Measurements from ENCODE around the gene ARL10. TPM values are rescaled to one million over a fixed set of nuclear protein-coding genes. Genes with fewer than 3 reads are reported as not detected.

ARL10 gene
- total RNA-seq, 4 donors from 2014 or later, result 1.1 to 4.9 (median 2.6) TPM

DNA sequence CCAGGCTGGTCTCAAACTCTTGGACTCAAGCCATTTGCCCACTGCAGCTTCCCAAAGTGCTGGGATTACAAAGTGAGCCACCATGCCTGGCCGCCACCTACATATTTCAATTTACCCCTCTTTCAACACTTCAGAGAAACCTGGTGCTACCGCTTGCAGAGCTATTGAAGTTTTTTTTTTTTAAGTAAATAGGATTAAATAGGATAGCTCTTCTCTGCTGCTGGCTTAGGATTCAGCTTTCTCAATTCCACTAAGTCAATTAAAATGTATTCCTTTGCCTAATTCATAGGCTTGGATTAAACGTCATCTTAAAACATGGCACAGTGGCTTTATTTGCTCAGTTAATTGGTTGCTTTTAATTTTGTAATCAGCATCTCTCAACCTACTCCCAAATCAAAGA, 44.7 kb upstream of the ARL10 start:
- TF ChIP-seq EP300 (IDR thresholded peaks at IDR 0.05; ENCODE audit: low read depth) (no peak), POLR2A (IDR thresholded peaks at IDR 0.05) (no peak), POLR2AphosphoS5 (IDR thresholded peaks at IDR 0.05) (no peak)
- TF ChIP-seq, protein P1, sequence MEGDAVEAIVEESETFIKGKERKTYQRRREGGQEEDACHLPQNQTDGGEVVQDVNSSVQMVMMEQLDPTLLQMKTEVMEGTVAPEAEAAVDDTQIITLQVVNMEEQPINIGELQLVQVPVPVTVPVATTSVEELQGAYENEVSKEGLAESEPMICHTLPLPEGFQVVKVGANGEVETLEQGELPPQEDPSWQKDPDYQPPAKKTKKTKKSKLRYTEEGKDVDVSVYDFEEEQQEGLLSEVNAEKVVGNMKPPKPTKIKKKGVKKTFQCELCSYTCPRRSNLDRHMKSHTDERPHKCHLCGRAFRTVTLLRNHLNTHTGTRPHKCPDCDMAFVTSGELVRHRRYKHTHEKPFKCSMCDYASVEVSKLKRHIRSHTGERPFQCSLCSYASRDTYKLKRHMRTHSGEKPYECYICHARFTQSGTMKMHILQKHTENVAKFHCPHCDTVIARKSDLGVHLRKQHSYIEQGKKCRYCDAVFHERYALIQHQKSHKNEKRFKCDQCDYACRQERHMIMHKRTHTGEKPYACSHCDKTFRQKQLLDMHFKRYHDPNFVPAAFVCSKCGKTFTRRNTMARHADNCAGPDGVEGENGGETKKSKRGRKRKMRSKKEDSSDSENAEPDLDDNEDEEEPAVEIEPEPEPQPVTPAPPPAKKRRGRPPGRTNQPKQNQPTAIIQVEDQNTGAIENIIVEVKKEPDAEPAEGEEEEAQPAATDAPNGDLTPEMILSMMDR (IDR thresholded peaks at IDR 0.05), result no peak
- H3K27ac ChIP-seq, result no peak overlapping the region
- in situ Hi-C loops (cut with MboI; ENCODE audit: low pct_ligation_motif_present in 1 of 4, low pct_unique_long_range_greater_than_20kb in 1 of 4, low sequenced_read_pairs in 3 of 4) (no loop called here), intact Hi-C loops (cut with DNase I; ENCODE audit: low total_unique reads) (no loop called here)
- no peaks in the 10 kb centered on the region for H3K9me3 ChIP-seq
- H3K4me1 ChIP-seq, result no peaks in the 10 kb centered on the region
- H3K4me3 ChIP-seq, result no peak overlapping the region
- H3K27me3 ChIP-seq, result no peaks in the 10 kb centered on the region
- WGBS, 2 donors (ENCODE audit: low coverage in 1 of 2), result 89 to 96% methylated on average over 3 of the region's 3 CpGs
- no peak for DNase-seq
- peaks cover 0 to 24% (median 12%) of the 10 kb centered on the region in 4 donors for H3K36me3 ChIP-seq

DNA sequence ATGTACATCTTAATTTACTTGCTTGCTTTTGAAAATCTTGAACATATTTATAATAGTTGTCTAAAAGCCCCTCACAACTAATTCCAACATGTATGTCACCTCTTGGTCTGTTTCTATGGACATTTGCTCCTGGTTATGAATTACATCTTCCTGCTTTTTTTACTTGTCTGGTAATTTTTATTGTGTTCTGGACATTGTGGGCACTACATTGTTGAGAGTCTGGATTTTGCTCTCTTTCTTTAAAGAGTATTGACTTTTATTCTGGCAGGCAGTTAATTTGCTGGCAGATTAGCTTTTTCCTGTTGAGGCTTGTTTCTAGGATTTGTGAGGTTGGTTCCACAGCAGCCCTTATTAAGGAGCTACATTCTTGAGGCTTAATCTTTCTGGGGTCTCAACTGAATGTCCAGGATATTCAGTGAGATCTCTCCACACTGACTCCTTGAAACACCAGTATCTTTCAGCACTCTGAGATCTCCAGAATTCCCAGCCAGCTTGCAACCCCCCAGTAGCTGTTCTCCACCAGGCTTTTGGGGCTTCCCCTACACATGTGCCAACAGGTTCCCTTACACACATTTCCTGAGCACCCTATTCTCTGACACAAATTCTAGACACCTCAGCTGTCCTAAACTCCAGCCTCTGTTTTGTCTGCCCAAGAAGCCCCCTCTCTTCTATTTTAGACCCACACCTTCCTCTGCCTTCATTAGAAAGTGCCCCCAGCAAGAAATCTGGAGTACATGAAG, 31.1 kb upstream of the ARL10 start:
- Histone ChIP-seq H3K4me1 (no peaks in the 10 kb centered on the region), H3K4me3 (no peak overlapping the region), H3K27ac (no peak overlapping the region), H3K27me3 (no peaks in the 10 kb centered on the region), H3K9me3 (no peaks in the 10 kb centered on the region), H3K36me3 (peaks cover 0 to 12% (median 6%) of the 10 kb centered on the region in 4 donors)
- intact Hi-C loops (cut with DNase I; ENCODE audit: low total_unique reads) (no loop called here), in situ Hi-C loops (cut with MboI; ENCODE audit: low pct_ligation_motif_present in 1 of 4, low pct_unique_long_range_greater_than_20kb in 1 of 4, low sequenced_read_pairs in 3 of 4) (loop anchor here in 1 of 4 donors (25.0 kb wide), 1 partner anchor 597 kb away; no protein-coding TSS in a partner anchor)
- no peak for DNase-seq
- TF ChIP-seq EP300 (IDR thresholded peaks at IDR 0.05; ENCODE audit: low read depth) (no peak), POLR2AphosphoS5 (IDR thresholded peaks at IDR 0.05) (no peak), POLR2A (IDR thresholded peaks at IDR 0.05) (no peak)
- TF ChIP-seq, protein P1 (IDR thresholded peaks at IDR 0.05), result no peak

DNA sequence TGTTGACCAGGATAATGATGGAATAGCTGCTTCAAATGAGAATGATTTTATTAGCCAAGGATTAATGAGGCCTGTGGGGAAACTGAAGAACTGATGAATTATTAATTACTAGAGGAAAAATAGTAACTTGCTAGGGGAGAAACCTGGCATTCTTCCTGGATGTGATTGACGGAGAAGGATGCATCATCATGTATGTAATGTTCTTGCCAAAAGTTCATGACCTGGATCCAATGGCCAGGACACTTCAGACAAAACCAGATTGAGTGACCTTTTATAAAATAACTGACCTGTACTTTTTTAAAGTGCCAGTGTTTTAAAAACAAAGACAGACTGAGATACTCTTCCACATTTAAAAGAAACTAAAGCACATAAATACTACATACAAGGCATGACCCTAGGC, 27.4 kb upstream of the ARL10 start:
- H3K36me3 ChIP-seq, result peaks cover 0 to 12% (median 6%) of the 10 kb centered on the region in 4 donors

DNA sequence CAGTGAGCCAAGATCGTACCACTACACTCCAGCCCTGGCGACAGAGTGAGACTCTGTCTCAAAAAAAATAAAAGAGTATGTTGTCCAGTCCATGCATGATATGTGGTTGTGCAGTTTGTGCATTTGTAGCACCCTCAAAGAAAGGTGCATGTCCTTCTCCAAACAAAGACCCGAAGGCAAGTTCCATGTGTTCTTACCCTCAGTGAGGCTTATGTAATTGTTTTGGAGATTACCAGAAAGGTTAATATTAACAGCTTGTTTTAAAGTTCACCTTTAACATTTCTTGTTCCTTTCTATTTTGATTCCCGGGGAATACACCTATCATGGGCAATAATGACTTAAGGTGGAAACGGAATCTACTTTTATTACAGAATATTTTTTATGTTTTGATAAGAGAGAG, 26.0 kb upstream of the ARL10 start:
- no peak for DNase-seq
- no peak overlapping the region for H3K4me3 ChIP-seq
- WGBS, 2 donors (ENCODE audit: low coverage in 1 of 2), result 85 to 92% methylated on average over 3 to 5 of the region's 5 CpGs
- H3K9me3 ChIP-seq, result no peaks in the 10 kb centered on the region
- intact Hi-C loops (cut with DNase I; ENCODE audit: low total_unique reads) (no loop called here), in situ Hi-C loops (cut with MboI; ENCODE audit: low pct_ligation_motif_present in 1 of 4, low pct_unique_long_range_greater_than_20kb in 1 of 4, low sequenced_read_pairs in 3 of 4) (loop anchor here in 1 of 4 donors (25.0 kb wide), 1 partner anchor 602 kb away; no protein-coding TSS in a partner anchor)
- H3K27ac ChIP-seq, result no peak overlapping the region
- H3K27me3 ChIP-seq, result no peaks in the 10 kb centered on the region
- TF ChIP-seq EP300 (IDR thresholded peaks at IDR 0.05; ENCODE audit: low read depth), result no peak
- TF ChIP-seq POLR2AphosphoS5 (IDR thresholded peaks at IDR 0.05), result no peak
- no peak for TF ChIP-seq POLR2A (IDR thresholded peaks at IDR 0.05)
- TF ChIP-seq, protein P1 (IDR thresholded peaks at IDR 0.05), result no peak
- no peaks in the 10 kb centered on the region for H3K4me1 ChIP-seq
- H3K36me3 ChIP-seq, result peaks cover 0 to 12% (median 6%) of the 10 kb centered on the region in 4 donors

More for the DNA sequence above, 27.4 kb upstream of the ARL10 start:
- intact Hi-C loops (cut with DNase I; ENCODE audit: low total_unique reads) (no loop called here), in situ Hi-C loops (cut with MboI; ENCODE audit: low pct_ligation_motif_present in 1 of 4, low pct_unique_long_range_greater_than_20kb in 1 of 4, low sequenced_read_pairs in 3 of 4) (loop anchor here in 1 of 4 donors (25.0 kb wide), 1 partner anchor 601 kb away; no protein-coding TSS in a partner anchor)
- H3K9me3 ChIP-seq, result no peaks in the 10 kb centered on the region
- no peak overlapping the region for H3K27ac ChIP-seq
- no peak for TF ChIP-seq POLR2AphosphoS5 (IDR thresholded peaks at IDR 0.05)
- TF ChIP-seq POLR2A (IDR thresholded peaks at IDR 0.05), result no peak
- TF ChIP-seq, protein P1 (IDR thresholded peaks at IDR 0.05), result no peak
- no peak for TF ChIP-seq EP300 (IDR thresholded peaks at IDR 0.05; ENCODE audit: low read depth)
- WGBS, 2 donors (ENCODE audit: low coverage in 1 of 2), result 85 to 89% methylated on average over 1 of the region's 1 CpG
- H3K27me3 ChIP-seq, result no peaks in the 10 kb centered on the region
- H3K4me3 ChIP-seq, result no peak overlapping the region
- no peaks in the 10 kb centered on the region for H3K4me1 ChIP-seq
- DNase-seq, result no peak
